Progenitor cell of endocrine pancreas (in vitro differentiated cells): Measurements from ENCODE around the gene DCTN3. TPM values are rescaled to one million over a fixed set of nuclear protein-coding genes. Genes with fewer than 3 reads are reported as not detected.

Experiments used
- DNase-seq: peaks from one replicate; pipeline ENCODE4 v3.0.0; 2021; ENCODE audit warnings: low spot score; ENCODE audit not compliant: unreplicated experiment
- H3K27ac Mint-ChIP-seq: 2 replicates; pipeline ENCODE4 v1.8.0; 2021; ENCODE audit warnings: mild to moderate bottlenecking, moderate library complexity, mixed read lengths
- H3K27me3 Mint-ChIP-seq: 2 replicates; pipeline ENCODE4 v1.8.0; 2021; ENCODE audit warnings: mixed read lengths
- H3K36me3 Mint-ChIP-seq: 2 replicates; pipeline ENCODE4 v1.8.0; 2022; ENCODE audit warnings: mixed read lengths; ENCODE audit not compliant: insufficient read depth
- H3K4me1 Mint-ChIP-seq: 2 replicates; pipeline ENCODE4 v1.8.0; 2021; ENCODE audit warnings: low read depth, mixed read lengths
- H3K4me3 Mint-ChIP-seq: 2 replicates; pipeline ENCODE4 v1.8.0; 2021; ENCODE audit warnings: low read depth, mild to moderate bottlenecking, moderate library complexity, mixed read lengths
- H3K9me3 Mint-ChIP-seq: 2 replicates; pipeline ENCODE4 v1.8.0; 2021; ENCODE audit warnings: low read depth, mixed read lengths
- CTCF ChIP-seq: fragments of 200-600 bp; sonication (generic); IDR thresholded peaks from one replicate; pipeline ENCODE4 v1.5.0; 2021; ENCODE audit warnings: antibody characterized with exemption, mild to moderate bottlenecking; ENCODE audit not compliant: unreplicated experiment
- total RNA-seq: library from RNA; stranded (reverse); gene quantifications from 2 replicates; pipeline ENCODE4 v1.2.1, GENCODE V29; 2021

Gene DCTN3
- total RNA-seq, 1 donor from 2014 or later: 101 TPM

GRCh38 chr9:34600908-34601307 is 19.4 kb downstream of the DCTN3 start:
- Mint-ChIP-seq H3K27ac (no peak overlapping the region), H3K4me3 (no peak overlapping the region), H3K4me1 (no peaks in the 10 kb centered on the region), H3K27me3 (peaks cover 63% of the 10 kb centered on the region), H3K9me3 (no peaks in the 10 kb centered on the region), H3K36me3 (no peaks in the 10 kb centered on the region)
- no peak for TF ChIP-seq CTCF
- no peak for DNase-seq

- Mint-ChIP-seq H3K9me3 (no peaks in the 10 kb centered on the region), H3K27ac (no peak overlapping the region), H3K27me3 (peaks cover 58% of the 10 kb centered on the region), H3K4me3 (no peak overlapping the region), H3K4me1 (no peaks in the 10 kb centered on the region), H3K36me3 (no peaks in the 10 kb centered on the region)
- no peak for TF ChIP-seq CTCF
- DNase-seq: no peak
Measured at GRCh38 chr9:34599546-34599945, 20.7 kb downstream of the DCTN3 start.

- Mint-ChIP-seq H3K27me3 (peaks cover 68% of the 10 kb centered on the region), H3K9me3 (no peaks in the 10 kb centered on the region), H3K36me3 (no peaks in the 10 kb centered on the region), H3K4me3 (no peak overlapping the region), H3K4me1 (peaks cover 5% of the 10 kb centered on the region), H3K27ac (no peak overlapping the region)
- no peak for DNase-seq
- no peak for TF ChIP-seq CTCF
Measured at GRCh38 chr9:34594177-34594576, 26.1 kb downstream of the DCTN3 start.

GRCh38 chr9:34592895-34593601 is 27.2 kb downstream of the DCTN3 start:
- Mint-ChIP-seq H3K36me3 (no peaks in the 10 kb centered on the region), H3K4me3 (no peak overlapping the region), H3K27me3 (peaks cover 76% of the 10 kb centered on the region), H3K9me3 (no peaks in the 10 kb centered on the region), H3K4me1 (peaks cover 13% of the 10 kb centered on the region), H3K27ac (no peak overlapping the region)
- no peak for DNase-seq
- TF ChIP-seq CTCF: no peak

GRCh38 chr9:34591917-34592866 is 28.1 kb downstream of the DCTN3 start:
- Mint-ChIP-seq H3K9me3 (no peaks in the 10 kb centered on the region), H3K36me3 (no peaks in the 10 kb centered on the region), H3K4me3 (no peak overlapping the region), H3K27ac (no peak overlapping the region), H3K27me3 (peaks cover 76% of the 10 kb centered on the region), H3K4me1 (peaks cover 13% of the 10 kb centered on the region)
- TF ChIP-seq CTCF: no peak
- DNase-seq: no peak
